HG03139 (cell line): Measurements from ENCODE around the gene NDUFAF7.
"Not testable (repeated sequence)": the region's sequence is repeated elsewhere in the genome, so short reads cannot be mapped to it uniquely, and the experiment has no call there.

Source experiments
- ATAC-seq: cut with Tn5 transposase; IDR thresholded peaks from one replicate; pipeline ENCODE4 v1.9.1; 2021; ENCODE audit not compliant: unreplicated experiment

NDUFAF7 gene

GRCh38 chr2:37211939-37212338 lies 19.5 kb upstream of the NDUFAF7 start:
- no peak for ATAC-seq

DNA sequence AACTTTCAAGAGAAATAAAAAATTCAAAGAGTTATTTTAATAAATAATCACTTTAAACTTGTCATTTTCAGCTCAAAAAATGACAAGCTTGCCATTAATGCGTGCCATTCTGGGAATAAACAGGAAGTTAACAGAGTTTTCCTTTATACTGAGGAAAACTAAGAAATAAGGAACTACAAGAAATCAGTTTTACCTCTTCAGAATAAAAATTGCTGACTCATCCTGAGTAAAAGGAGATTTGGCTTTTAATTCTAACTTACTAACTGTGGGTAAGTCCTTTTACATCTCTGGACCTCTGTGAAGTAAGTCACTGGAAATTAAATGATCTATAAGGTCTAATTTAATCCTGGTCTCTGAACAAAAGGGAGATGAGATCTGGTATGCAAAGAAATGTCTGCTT lies 16.2 kb upstream of the NDUFAF7 start:
- no peak for ATAC-seq

DNA sequence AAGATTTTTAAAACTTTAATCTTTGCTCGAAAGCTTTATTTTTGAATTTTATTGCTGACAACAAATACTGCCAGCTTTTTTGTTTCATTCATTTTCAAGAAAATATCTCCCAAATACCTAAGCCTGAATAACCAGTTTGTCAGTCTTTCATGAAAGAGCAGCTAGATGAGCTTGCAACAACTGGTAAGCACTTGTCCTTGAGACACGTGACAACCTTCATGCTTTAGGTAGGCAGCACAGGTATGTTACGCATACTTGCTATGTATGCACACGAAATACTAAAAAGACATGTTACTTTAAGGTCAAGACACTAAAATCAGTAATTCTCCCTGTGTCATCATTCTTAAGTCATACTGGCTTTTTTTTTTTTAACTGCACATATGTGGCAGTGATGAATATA lies 12.4 kb upstream of the NDUFAF7 start:
- no peak for ATAC-seq

DNA sequence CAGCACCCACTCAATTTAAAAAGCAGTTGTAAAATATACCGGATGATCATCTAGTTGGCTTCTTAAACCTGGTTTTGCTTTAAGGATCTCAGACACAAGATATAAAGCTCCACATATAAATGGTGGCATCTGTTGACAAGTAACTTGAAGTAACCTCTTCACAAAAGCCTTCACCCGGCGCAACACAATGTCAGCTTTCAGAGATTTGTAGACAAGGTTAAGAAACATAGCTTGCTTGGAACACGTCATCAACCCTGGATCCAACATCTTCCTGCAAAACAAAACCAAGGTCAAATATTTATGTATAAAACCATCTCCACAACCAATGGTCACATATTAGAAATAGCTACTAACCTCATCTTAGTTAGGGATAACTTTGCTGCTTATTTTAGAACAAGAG lies 8.3 kb upstream of the NDUFAF7 start:
- ATAC-seq = no peak

DNA sequence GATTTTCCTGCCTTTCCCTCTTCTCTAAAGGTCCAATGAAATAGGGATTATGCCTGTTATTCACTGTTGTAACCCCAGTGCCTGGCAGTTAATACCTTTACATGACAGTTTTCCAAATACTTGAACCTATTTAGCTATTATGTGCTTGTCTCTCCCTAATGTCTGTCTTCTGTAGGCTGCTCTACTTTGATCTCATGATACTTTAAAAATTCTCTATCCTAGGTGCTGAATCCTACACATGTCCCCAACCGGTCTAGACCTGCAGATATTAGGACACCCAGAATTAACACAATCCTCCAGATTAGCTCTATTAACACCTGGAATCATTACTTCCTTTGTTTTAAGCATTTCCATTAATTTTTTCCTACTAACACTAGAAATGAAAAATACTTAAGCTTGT lies 7.4 kb upstream of the NDUFAF7 start:
- no peak for ATAC-seq

GRCh38 chr2:37225129-37225528 lies 6.3 kb upstream of the NDUFAF7 start:
- not testable (repeated sequence) for ATAC-seq

DNA sequence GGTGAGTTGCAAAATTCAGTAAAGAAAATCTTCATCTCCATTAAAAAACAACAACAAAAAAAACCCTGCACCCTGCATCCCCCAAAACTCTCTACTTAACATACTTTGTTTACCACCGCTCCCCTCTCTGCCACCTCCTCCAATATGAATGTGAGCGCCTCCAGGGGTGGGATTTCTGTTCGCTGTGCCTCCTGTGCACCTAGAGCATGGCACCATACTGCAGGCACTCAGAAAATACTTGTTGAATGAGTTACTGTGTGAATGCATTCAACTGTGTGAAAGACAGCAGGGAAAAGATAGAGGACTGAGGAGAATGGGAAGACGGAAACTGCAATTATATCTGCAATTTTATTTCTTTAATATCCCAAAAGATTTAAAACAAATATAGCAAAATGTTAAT lies 4.6 kb upstream of the NDUFAF7 start:
- ATAC-seq = no peak

DNA sequence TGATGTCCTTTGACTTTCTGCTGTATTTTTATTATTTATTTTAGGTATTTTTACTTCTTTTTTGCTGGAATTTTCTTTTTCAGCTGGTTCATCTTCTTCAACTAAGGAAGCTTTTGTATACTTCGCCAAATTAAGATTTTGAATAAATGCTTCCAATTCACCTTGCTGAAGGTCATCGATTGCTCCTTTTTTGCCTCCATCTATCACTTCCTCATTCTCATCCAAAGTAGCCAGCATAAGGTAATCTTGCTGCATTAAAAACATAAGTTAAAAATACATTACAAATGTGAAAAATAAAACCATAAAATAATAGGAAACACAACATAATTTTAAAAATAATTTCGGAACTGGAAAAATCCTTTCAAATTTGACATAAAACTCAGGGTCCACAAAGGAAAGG lies 2.7 kb upstream of the NDUFAF7 start:
- ATAC-seq = no peak

DNA sequence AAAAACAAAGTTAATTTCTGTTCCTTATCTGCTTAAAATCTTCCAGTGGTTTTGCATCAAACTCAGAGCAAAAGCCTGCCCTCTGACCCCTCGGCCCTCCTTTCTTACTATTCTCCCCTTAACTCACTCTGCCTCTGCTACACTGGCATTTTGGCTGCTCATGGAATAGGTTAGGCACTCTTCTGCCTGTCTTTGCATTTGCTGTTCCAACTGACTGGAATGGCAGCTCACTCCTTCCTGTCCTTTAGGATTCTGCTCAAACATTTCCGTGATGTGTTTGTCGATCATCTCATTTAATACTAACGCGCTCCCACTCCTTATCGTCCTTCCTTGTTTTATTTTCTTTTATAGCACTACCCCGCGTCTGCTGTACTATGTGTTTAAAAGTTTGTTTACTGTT lies 877 bp upstream of the NDUFAF7 start:
- no peak for ATAC-seq

- no peak for ATAC-seq
These were observed 874 bp downstream of the NDUFAF7 start for GRCh38 chr2:37232131-37232933.

DNA sequence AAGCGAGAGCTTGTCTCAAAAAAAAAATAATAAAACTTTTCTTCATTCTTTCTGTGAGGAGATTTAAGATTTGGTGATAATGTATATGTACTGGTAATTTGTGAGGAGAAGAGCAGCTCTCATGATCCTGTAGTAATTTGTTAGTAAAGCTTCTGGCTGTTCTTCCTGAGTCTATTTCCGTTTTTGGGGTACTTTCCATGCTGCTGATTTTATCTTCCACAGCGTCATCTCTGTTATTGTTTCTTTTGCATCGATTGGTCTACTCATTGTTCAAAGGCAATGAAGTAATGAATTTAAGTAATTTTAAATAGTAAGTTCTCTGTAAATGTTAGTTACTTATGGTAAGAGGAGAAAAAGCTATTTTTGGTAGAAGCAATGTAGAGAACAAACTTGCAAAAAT lies 12.0 kb downstream of the NDUFAF7 start:
- ATAC-seq = no peak

- ATAC-seq = no peak
These were observed 12.6 kb downstream of the NDUFAF7 start for GRCh38 chr2:37244017-37244416.

- ATAC-seq = no peak
These were observed 13.3 kb downstream of the NDUFAF7 start for GRCh38 chr2:37244755-37245154.

DNA sequence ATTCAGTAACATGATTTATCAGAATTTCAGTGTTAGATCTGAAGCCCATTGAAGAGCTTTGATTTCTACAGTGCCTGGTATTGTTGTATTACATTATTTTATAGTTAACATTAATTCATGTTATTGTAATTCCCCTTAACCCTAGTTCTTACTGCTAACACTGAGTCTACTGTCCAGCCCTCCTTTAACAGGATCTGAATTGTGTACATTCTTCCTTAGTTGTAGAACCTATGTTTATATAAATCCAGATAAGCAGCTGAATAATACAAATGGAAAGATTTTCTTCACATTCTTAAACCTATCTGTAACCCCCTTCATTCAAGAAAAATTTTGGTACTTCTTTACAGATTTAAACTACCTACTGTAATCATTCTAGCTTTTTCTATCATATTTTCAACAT lies 14.7 kb downstream of the NDUFAF7 start:
- no peak for ATAC-seq

GRCh38 chr2:37250869-37251740 lies 19.6 kb downstream of the NDUFAF7 start:
- ATAC-seq = no peak

DNA sequence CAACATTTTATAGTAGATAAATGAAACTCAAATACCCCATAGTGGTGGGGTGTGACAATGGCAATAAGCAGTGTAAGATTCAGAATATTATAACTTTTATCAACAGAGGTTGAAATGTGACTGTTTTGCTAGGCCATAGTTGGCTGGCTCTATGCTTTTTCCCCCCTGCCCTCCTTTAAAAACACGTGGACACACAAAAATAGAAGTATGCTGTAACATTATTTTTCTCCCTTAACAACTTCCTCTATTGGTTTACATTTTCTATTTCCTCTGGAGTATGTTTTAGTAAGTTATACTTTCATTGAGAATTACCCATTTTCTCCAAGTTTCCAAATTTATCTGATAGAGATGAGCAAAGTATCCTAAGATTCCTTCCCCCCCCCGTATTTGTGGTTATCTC lies 31.1 kb downstream of the NDUFAF7 start:
- no peak for ATAC-seq

GRCh38 chr2:37263839-37264238 lies 32.4 kb downstream of the NDUFAF7 start:
- no peak for ATAC-seq

- no peak for ATAC-seq
These were observed 36.2 kb downstream of the NDUFAF7 start for GRCh38 chr2:37267685-37268084.

DNA sequence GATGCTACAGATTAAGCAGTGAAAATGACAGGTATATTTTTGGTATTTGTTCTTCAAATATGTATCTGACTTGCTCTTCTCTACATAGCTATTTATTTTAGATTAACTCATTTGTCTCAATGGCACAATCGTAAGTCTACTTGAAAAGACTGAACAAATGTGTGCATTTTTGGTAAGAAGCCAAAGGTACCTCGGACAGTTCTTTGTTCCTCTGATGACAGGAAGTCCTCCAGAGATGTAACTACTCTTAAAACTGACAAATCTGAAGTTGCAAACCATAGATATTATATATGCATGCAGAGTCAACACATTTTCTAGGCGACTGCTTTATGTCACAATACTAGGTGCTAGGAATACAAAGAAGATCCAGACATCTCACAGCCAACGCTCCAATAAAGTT lies 36.7 kb downstream of the NDUFAF7 start:
- ATAC-seq = no peak

GRCh38 chr2:37271376-37272067 lies 40.1 kb downstream of the NDUFAF7 start:
- no peak for ATAC-seq

DNA sequence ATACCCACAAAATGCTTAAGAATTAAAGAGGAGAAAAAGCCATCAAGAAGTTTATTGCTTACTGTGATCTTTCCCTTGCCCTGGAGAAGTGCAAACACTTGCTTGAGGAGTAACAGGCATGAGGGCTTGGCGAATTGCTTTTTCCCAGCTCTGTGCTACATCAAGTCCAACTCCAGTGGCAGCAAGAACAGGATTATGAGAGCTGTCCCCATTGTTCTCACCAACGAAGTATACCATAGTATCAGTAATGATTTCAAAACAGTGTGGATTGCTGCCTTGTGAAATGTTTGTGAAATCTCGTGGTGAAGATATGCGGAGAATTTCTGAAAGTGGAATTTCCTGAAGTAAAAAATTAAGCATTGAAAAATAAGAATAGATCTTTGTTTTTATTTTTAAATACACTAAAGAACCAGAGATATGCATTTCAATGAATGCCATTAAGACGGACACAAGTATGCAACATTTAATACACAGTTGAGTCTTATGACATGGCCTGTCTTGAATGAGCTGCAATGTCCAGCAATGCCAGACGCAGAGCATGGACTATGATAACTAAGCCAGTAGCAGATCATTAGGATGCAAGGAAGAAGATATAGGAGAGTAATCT lies 43.0 kb downstream of the NDUFAF7 start:
- no peak for ATAC-seq
